ENCODE measurements around the gene IKZF2.

Gene IKZF2

DNA sequence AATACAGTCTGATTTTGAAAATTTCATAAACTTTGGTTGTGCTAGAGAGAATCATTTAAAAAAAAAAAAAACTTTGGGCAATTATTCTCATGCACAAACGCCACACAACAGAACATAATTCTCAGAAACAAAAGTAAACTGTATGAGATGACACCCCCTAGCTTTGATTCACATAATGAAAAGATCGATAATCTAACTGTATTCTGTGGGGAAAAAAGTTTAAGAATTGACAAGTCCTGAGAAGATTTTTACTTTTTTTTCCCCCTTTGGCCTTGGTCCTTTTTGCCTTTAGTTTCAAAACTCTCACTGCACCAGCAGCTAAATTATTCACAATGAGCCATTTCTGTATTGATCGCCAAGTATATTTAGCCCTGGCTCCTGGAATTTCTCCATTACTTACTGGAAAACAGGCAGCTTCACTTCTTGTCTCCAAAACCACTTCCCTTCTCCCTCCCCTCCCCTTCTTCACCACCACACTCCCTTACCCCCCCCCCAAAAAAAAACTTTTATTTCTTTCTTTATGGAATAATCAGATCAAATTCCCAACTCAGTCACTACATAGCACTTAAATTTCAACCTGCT is 2.0 kb downstream of the IKZF2 start:
- no peak overlapping the region for H3K27ac ChIP-seq
- no peak for DNase-seq (ENCODE audit: low spot score)
- POLR2A ChIA-PET (ENCODE audit: low non-redundant PET), result no interaction called here
- TF ChIP-seq, protein P1, sequence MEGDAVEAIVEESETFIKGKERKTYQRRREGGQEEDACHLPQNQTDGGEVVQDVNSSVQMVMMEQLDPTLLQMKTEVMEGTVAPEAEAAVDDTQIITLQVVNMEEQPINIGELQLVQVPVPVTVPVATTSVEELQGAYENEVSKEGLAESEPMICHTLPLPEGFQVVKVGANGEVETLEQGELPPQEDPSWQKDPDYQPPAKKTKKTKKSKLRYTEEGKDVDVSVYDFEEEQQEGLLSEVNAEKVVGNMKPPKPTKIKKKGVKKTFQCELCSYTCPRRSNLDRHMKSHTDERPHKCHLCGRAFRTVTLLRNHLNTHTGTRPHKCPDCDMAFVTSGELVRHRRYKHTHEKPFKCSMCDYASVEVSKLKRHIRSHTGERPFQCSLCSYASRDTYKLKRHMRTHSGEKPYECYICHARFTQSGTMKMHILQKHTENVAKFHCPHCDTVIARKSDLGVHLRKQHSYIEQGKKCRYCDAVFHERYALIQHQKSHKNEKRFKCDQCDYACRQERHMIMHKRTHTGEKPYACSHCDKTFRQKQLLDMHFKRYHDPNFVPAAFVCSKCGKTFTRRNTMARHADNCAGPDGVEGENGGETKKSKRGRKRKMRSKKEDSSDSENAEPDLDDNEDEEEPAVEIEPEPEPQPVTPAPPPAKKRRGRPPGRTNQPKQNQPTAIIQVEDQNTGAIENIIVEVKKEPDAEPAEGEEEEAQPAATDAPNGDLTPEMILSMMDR (conservative IDR thresholded peaks at IDR 0.05; ENCODE audit: low read depth), result no peak
- CTCF ChIA-PET, result interaction anchor here (0.6 kb wide), 1 partner anchor 297 kb away, joined by 3 read pairs; no protein-coding TSS in a partner anchor

DNA sequence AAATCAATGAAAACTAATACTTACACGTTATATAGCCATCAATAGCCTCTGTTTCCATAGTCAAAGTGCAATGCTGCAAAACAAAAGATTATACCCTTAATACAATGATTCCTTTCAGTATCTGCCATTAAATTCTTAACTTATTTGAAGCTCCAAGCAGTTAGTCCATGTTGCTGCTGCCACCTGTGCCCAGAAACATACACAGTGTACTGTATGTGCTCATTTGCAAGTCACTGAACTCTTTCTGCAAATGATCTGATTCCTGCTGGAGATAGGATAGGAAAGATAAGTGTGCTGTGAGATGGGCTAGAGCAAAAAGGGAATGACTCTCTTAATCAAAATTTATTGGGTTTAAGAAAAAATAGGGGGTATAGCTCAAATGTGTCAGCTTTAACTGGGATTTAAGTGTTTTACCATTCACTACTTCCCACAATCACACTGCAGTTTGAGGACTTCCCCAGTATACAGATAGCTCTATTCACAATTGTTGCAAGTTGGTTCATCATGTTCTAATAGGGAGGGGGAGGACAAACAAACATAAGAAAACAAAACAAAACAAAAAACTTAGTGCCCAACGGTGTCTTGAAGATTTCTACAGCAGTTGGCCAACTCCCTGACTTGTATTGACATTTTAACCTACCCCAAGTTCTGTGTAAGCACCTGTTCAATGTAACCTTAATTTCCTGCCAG is 2.7 kb downstream of the IKZF2 start:
- POLR2A ChIA-PET (ENCODE audit: low non-redundant PET), result no interaction called here
- no peak overlapping the region for H3K27ac ChIP-seq
- CTCF ChIA-PET, result interaction anchor here (0.6 kb wide), 1 partner anchor 297 kb away, joined by 3 read pairs; no protein-coding TSS in a partner anchor
- TF ChIP-seq, protein P1 (conservative IDR thresholded peaks at IDR 0.05; ENCODE audit: low read depth), result no peak
- DNase-seq (ENCODE audit: low spot score), result no peak

- ChIA-PET CTCF (interaction anchor here (0.6 kb wide), 1 partner anchor 461 kb away, joined by 3 read pairs; no protein-coding TSS in a partner anchor), POLR2A (ENCODE audit: low non-redundant PET) (no interaction called here)
- TF ChIP-seq, protein P1 (conservative IDR thresholded peaks at IDR 0.05; ENCODE audit: low read depth), result no peak
- no peak overlapping the region for H3K27ac ChIP-seq
- DNase-seq (ENCODE audit: low spot score), result no peak
Observed at GRCh38 chr2:213147538-213147937, 3.9 kb downstream of the IKZF2 start.

DNA sequence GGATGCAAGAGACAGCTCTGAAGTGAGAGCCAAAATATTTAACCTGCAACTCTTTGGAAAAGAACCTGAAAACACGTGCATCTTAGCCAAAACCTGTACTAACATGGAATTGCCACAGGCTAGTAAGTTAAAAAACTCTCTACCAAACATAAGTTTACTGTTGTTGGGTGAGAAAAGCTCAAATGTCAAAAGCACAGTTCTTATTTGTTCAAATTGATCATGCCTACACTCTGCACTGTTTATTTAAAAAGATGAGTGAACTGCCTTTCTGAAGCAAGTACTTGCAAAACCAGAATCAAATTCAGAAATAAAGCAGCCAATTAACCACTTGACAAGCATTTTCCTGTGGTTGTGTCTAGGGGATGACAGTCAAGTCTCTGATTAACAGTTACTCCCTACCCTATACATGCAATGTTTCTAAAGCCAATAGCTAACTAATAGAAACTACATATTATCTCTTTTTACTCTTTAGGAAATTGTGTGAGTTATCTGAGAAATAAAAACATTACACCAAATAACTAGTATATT is 5.6 kb downstream of the IKZF2 start:
- ChIA-PET POLR2A (ENCODE audit: low non-redundant PET) (no interaction called here), CTCF (no interaction called here)
- TF ChIP-seq, protein P1 (conservative IDR thresholded peaks at IDR 0.05; ENCODE audit: low read depth), result no peak
- DNase-seq (ENCODE audit: low spot score), result no peak
- H3K27ac ChIP-seq, result no peak overlapping the region

DNA sequence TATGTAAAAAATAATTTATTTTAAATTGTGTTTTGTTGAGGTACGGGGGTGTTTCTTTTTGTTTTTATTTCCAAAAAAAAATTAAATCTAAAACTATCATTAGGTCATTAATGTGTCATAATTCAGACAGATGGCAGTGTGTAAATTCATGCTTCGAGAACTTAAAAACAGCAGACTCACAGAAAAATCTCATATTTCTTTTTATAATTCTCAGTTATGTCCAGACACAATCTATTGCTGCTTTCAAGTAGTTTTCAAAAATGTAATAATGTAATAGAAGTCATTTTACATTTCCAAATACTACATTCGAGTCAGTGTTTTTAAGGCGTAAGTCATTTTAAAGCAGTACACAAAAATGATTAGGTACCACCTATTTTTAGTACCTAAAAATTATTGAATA is 14.3 kb downstream of the IKZF2 start:
- CTCF ChIA-PET, result no interaction called here
- POLR2A ChIA-PET (ENCODE audit: low non-redundant PET), result no interaction called here
- DNase-seq (ENCODE audit: low spot score), result no peak
- H3K27ac ChIP-seq, result no peak overlapping the region
- TF ChIP-seq, protein P1 (conservative IDR thresholded peaks at IDR 0.05; ENCODE audit: low read depth), result no peak

DNA sequence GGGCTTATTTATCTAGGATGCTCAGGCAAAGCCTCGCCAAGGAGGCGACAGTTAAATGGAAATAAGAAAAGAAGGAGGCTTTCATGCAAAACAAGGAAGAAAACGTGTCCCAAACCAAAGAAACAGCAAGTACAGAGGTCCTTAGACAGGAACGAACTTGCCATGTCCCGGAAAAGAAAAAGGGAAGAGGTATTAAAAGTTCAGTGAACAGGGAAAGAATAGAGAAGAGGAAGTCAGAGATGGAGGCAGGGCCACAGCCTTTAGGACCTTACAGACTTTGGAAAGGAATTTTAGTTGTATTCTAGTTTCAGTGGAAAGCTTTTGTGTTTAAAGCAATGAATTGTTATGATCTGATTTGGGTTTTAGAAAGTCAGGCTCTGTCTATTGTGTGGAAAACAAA is 22.1 kb downstream of the IKZF2 start:
- ChIA-PET POLR2A (ENCODE audit: low non-redundant PET) (no interaction called here), CTCF (no interaction called here)
- H3K27ac ChIP-seq, result no peak overlapping the region
- no peak for DNase-seq (ENCODE audit: low spot score)
- TF ChIP-seq, protein P1 (conservative IDR thresholded peaks at IDR 0.05; ENCODE audit: low read depth), result no peak
